Tibial nerve (tissue), 4 donors: ENCODE results near the gene ZCCHC17.

Experiments used
- EP300 ChIP-seq, 2 donors: sonication (generic); formaldehyde crosslinking; IDR thresholded peaks; one replicate each; pipeline ENCODE4 v1.6.1; 2017; ENCODE audit warnings: antibody characterized with exemption in 2 of 2, mild to moderate bottlenecking in 1 of 2
- TF ChIP-seq, protein P1 (sequence below), 5 experiments: fragments of 200-600 bp in 3 of 5; fragments of 450-650 bp in 2 of 5; sonication (generic) in 3 of 5; IDR thresholded peaks; one replicate each; pipeline ENCODE4 v1.5.1; 2016 to 2019; ENCODE audit warnings: antibody characterized with exemption in 5 of 5, mild to moderate bottlenecking in 3 of 5, moderate library complexity in 2 of 5

GRCh38 chr1:31412205-31412604 lies 115.4 kb downstream of the ZCCHC17 start:
- TF ChIP-seq, protein P1, sequence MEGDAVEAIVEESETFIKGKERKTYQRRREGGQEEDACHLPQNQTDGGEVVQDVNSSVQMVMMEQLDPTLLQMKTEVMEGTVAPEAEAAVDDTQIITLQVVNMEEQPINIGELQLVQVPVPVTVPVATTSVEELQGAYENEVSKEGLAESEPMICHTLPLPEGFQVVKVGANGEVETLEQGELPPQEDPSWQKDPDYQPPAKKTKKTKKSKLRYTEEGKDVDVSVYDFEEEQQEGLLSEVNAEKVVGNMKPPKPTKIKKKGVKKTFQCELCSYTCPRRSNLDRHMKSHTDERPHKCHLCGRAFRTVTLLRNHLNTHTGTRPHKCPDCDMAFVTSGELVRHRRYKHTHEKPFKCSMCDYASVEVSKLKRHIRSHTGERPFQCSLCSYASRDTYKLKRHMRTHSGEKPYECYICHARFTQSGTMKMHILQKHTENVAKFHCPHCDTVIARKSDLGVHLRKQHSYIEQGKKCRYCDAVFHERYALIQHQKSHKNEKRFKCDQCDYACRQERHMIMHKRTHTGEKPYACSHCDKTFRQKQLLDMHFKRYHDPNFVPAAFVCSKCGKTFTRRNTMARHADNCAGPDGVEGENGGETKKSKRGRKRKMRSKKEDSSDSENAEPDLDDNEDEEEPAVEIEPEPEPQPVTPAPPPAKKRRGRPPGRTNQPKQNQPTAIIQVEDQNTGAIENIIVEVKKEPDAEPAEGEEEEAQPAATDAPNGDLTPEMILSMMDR (IDR thresholded peaks at IDR 0.05): no peak
- TF ChIP-seq EP300 (IDR thresholded peaks at IDR 0.05): no peak
